NCI-H2196 treated with DMSO at 0.1 percent for 48 hours (cell line): ENCODE measurements around the gene EGR4.

Experiments
- DNase-seq: peaks from one replicate; lab custom pipeline; 2025; ENCODE audit not compliant: unreplicated experiment; lab: John Stamatoyannopoulos, UW

EGR4 gene

DNA sequence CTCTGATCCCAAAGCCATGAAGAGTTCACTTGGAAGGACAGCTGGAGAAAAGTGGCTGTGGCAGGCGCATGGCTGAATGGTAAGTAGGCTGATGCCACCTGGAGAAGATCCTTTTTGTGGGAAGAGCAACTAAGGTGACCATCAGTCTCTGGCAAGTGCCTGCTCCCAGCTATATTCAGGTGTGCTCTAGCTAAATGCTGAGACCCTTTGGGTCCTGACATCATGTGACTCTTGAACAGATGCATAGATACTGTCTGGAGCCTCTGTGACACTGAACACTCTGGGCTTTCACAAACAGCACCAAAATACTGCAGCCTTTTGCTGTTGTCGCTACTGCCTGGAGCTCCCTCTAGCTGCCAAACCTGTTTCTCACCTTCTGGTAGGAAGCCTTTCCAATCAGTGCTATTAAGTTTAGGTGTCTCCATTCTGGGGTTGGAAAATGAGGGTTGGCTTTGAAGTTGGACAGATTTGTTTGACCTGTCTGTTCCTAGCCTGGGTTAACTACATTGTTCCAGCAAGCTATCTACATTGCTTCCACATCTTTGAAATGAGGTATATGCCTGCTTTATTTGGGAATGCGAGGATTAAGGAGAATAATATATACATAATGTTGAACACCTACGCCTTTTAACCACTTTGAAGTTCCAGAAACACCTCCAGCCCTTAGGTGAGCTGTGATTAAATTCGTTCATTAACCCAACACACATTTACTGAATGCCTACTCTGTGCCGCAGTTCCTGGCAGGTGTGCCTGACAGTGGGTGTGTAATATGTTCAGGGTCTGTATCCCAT lies 3.1 kb downstream of the EGR4 start:
- peak; percentile 16 for DNase-seq

DNA sequence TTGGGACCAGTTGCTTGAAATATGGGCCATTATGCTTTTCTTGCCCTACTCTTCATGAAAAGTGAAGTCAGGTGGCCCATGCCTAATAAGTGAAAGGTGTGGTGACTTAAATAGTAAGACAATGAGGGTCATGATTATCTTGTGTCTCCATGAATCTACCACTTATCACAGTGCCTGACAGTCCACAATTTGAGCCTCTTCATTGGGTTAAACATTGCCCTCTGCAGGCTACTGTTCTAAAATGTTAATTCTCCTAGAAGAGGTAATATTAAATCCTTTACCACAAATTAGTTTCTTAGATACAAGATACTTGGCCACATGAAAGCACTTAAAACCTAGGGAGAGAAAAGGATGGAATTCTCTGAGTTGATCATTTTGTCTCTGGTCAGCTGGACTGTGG lies 4.0 kb downstream of the EGR4 start:
- no peak for DNase-seq

GRCh38 chr2:73286134-73286655 lies 7.2 kb downstream of the EGR4 start:
- DNase-seq = no peak

- no peak for DNase-seq
Measured at GRCh38 chr2:73285159-73285739, 8.1 kb downstream of the EGR4 start.

DNA sequence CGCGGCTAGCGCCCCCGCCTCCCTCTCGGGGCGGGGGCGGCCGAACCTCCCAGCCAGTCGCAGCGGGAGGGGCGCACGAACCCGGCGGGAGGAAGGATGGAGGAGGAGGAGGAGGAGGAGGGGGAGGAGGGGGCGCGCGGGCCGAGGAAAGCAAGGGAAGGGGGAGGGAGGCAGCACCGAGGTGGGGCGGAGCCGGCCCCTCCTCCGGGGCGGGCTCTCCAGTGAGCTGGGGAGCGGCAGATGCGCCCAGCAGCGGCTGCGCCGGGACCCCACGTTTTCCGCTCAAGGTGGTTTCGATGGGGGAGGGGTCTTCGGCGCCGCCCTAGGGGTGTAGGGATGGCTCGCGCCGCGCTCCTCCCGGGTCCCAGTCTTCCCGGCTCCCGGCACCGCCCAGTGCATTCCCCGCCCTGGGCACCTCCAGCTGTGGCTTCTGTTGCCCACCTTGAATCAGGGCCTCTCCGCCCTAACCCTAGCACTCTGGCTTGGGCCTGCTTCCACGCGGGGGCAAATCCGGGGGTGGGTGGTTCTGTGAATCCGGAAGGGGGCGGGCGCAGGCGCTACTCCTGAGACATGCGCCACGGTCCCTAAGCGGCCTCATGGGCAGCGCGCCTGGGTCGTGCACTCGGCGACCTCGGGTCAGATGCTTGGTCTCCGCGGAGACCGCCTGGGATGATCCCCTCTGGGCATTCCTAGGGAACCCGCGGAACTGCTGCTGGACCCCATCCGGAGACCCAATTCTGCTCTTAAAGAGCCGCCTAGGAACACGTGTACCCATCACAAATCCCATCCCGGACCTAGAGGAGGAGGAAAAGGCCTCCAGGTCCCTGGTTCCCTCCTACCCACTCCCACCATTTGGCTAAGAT lies 8.8 kb downstream of the EGR4 start, which contains the start of gene FBXO41:
Gene FBXO41 (minus strand): TSS at position 183 of the 863 bp plus-strand sequence. CDS start 14,848 bp downstream, outside the sequence.
- DNase-seq = no peak

DNA sequence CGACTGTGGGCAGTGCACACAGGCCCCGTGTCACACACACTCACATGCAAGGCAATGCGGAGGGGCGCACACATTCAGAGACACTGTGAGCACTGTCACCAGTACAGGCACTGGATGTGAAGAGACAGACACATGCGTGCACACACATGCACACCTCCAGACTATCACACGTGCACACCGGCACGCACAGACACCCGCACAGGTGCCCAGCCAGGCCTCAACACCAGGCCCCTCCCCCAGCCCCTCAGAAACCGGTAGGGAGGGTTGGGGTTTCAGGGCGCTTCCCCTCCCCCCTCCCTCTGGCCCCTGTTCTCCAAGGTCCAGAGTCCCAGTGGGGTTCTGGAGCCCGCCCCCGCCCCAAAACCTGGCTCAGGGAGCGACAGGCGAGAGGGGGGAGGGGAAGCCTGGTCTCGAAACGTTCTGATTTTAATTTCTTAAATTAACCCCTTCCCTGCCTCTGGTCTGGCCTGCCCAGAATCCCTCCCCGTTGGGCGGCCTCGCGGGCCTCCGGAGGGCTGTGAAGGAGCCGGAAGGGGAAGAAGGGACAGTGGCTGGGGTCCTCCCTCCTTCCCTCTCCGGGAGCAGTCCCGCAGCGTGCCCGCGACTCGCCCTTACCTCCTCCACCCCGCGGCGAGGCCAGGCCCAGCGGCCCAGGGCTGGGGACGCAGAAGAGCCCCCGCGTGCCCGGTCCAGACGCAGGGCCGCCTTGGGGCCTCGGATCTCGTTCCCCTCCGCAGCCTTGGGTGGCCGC lies 9.6 kb downstream of the EGR4 start:
- no peak for DNase-seq

GRCh38 chr2:73282924-73283544 lies 10.3 kb downstream of the EGR4 start:
- no peak for DNase-seq

- DNase-seq = no peak
Measured at GRCh38 chr2:73281244-73281643, 12.1 kb downstream of the EGR4 start.

- DNase-seq = no peak
Measured at GRCh38 chr2:73279852-73280251, 13.5 kb downstream of the EGR4 start.

GRCh38 chr2:73272270-73272669 lies 21.1 kb downstream of the EGR4 start:
- no peak for DNase-seq

DNA sequence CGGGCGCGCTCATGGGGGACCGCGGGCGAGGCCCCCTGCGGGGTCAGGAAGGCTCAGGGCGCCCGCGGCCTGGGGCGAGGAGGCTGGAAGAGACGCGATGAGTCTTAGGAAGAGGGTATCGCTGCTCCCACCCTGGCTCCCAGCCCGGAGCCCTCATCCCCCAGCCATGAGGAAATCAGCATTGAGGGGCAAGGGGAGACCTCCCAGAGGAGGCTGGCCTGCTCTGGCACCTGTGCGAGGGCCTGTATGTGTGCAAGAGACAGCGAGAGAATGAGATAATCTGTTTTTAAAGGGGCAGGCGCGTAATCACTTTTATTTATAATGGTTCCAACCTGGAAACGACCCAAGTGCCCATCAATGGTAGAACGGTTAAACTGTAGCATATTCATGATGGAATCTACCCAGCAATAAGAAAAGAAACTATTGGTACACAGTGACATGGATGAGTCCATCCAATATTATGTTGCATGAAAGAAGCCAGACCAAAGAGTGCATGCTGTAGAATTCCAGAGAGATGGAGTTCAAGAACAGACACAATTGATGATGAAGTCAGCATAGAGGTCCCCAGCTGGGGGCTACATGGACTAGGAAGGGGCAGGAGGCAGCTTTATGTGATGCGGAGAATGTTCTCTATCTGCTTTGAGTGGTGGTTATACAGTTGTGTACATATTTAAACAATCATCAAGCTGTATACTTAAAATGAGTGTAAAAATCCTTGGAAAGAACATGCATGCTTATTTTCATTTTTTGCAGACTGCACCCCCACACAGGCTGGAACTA lies 23.5 kb downstream of the EGR4 start:
- DNase-seq = no peak

GRCh38 chr2:73268830-73269685 lies 24.3 kb downstream of the EGR4 start:
- DNase-seq = peak; percentile 43

DNA sequence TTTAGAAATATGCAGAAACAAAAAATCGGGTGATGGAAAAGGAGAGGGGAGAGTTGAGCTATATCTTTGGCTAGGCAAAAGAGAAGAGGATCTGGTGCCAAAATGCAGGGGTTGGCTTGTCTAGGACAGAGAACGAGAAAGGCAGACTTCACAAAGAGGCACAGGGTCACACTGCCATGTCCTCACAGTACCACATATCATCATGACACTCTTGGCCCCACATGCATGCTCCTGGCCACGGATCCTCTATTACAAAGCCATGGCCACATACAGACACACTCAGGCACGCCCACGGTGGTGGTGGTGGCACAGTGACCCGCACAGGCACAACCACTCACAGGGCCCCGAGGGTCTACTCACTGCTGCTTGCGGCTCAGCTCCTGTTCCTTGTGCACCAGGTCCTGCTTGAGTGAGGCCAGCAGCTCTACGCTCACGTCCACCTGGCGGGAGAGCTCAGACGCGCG lies 24.9 kb downstream of the EGR4 start:
- no peak for DNase-seq

- no peak for DNase-seq
Measured at GRCh38 chr2:73267008-73267407, 26.3 kb downstream of the EGR4 start.

DNA sequence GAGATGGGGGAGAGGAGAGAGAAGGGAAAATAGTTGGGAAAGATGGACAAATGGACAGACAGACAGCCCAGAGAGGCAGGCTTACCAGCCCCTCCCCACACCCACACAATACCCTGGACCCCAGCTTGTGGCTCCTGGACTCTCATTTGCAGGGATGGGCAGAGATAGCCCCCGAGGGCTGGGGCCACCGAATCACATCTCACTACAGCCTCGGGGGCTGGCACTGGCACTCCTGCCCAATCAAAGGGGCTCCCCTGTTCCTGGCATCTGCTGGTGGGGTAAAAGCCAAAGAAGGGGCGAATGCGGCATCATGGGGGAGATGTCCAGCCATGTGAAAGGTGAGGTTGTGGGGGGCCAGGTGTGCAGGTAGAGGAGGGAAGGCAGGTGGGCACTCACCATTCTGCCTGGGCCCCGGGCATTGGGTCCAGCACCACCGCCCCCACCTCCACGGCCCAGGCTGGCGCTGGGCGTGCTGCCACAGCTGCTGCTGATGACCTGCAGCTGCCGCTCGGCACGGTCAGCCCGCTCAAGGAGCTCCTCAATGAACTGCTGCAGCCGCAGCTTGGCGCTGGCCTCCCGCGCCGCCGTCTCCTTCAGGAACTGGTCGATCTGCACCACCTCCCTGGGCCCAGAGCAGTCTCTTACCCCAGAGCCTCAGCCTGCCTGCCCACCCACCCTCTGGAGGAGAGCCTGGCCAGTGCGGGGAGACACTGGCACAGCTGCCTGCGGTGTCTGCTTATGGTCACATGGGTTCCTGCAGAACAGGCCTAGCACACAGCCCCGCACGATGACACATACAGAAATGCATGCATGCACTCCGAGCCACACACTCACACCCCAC lies 27.1 kb downstream of the EGR4 start:
- DNase-seq = no peak

- DNase-seq = no peak
Measured at GRCh38 chr2:73265298-73266060, 27.9 kb downstream of the EGR4 start.

GRCh38 chr2:73264783-73265182 lies 28.6 kb downstream of the EGR4 start:
- no peak for DNase-seq
